ENCODE measurements around the gene KIDINS220.

The KIDINS220 gene

DNA sequence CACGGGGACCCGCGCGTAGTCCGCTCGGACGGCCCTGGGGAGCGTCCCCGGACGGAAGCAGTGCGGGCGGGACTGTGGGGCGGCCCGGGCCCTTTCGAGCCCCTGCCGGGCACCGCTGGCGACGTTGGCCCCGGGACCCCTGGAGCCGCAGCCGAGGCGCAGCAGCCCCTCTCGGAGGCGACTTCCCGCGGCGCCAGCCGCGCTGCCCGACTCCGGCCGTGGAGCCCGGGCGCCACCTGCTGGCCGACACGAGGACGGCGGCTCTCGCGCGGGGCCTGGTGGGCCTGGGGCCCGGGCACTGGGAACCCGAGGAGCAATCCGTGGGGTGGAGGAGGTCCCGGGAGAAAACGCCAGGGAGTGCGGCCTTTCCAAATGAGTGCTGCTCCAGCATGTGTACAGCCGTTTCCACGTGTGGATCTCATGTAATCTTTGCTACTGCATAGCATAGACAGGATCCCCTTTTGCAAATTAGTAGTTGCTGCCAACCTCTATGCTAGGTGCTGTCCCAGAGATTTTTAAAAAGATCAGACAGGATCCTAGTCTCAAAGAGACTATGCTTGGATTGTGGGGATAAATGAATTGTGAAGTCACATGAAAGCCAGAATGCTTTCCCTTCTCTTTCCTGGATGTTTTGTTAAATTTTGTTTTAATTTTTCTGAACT is 151.6 kb downstream of the KIDINS220 start:
- peak; percentile 72 to 81 for DNase-seq

DNA sequence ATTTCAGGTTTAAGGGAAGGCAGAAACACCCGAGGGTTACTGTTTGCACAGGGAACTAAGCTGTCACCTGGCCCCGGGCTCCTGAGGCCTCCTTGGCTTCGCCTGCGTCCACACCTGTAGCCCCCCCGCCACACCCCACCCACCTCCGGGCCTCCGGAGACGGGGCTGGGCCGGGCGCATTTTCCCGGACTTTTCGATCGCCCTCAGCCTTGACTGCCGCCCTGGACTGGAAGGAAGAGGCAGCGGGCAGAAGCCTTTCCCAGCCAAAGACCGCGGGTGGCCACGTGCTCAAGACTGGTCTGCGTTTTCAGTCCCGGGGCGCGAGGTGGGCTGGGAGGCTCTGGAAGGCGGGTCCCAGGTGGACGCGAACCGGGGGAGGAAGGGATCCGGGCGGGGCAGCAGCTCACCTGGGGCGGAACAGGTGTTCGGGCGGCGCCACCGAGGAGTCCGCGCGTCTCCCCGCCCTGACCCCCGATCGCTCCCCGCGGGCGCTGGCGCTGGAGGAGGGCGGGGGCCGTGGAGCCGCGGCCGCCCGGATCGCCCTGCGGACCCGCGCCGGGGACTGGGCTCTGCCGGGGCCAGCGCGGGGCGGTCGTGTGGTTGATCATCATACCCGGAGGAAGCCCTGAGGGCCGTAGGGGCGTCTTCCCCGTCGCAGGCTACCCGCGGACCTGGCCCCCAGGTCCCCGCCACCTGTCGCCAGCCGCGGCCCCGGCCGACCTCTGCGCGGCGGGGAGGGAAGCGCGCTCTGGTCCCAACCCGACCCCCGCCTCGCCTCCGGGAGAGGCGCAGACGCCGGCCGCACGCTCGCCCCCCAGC is 152.3 kb downstream of the KIDINS220 start:
- peak; percentile 29 to 48 for DNase-seq

- DNase-seq, result peak; percentile 39 to 61
Measured at GRCh38 chr2:8684540-8684877, 152.9 kb downstream of the KIDINS220 start.

GRCh38 chr2:8682719-8683667 is 154.4 kb downstream of the KIDINS220 start:
- peak; percentile 38 to 54 for DNase-seq

DNA sequence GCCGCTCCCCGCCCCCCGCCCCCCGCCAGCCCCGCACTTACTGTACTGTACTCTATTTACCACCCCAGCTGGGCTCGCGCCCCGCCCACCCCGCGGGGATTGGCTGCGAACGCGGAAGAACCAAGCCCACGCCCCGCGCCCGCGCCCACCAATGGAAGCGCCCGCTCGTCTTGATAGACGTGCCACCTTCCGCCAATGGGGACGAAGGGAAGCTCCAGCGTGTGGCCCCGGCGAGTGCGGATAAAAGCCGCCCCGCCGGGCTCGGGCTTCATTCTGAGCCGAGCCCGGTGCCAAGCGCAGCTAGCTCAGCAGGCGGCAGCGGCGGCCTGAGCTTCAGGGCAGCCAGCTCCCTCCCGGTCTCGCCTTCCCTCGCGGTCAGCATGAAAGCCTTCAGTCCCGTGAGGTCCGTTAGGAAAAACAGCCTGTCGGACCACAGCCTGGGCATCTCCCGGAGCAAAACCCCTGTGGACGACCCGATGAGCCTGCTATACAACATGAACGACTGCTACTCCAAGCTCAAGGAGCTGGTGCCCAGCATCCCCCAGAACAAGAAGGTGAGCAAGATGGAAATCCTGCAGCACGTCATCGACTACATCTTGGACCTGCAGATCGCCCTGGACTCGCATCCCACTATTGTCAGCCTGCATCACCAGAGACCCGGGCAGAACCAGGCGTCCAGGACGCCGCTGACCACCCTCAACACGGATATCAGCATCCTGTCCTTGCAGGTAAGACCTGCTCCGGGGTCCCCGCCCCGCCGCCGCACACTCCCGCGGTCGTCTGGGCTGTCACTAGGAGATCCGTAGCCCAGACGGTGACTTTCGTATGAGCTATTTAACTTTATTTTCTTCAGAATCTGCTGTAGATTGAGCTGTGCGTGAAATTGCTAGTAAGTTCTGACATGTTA is 155.4 kb downstream of the KIDINS220 start, which contains the start of gene ID2:
TSS of gene ID2 (plus strand) at position 271 of the 907 bp plus-strand sequence. CDS start at position 381, 110 bp downstream.
- peak; percentile 98 to 99 for DNase-seq

DNA sequence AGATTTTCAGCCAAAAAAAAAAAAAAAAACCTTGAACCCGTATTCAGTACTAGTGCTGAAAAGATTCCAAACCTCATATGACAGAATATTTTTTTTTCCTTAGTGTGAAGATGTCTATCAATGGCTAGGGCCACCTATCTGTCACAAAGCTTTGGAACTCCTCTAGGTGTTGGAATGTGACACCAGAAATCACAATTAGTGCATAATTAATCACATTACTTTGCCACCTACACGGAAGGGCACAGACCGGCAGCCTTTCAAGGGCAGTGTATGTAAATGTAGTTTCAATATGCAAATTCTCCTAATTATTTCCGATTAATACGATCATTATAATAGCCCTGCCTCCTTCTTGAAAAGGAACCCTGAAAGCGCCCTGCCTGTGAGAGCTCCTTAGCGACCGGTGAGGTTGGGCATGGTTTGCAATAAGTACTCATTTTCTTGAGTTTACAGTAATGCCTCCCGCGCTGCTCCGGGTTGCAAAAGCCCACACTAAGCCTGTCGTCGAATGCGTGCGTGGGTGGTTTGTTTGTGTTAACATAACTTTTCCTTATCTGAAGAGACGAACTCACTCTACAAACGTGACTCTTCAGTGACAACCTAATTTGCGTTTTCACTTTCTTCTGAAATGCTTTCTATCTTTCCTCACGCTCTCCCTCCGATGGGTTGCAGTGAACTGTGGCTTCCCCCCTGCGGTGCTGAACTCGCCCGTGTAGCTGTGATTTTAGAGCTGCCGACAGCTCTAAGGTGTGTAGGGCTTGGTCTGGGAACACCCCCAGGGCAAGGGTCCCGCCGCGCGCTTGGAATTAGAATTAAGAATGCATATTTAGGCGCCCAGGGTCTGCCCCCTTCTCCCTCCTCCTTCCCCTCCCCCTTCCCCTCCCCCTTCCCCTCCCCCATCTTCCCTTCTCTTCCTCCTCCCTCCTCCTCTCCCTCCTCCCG is 156.3 kb downstream of the KIDINS220 start:
- DNase-seq, result peak; percentile 57 to 75

DNA sequence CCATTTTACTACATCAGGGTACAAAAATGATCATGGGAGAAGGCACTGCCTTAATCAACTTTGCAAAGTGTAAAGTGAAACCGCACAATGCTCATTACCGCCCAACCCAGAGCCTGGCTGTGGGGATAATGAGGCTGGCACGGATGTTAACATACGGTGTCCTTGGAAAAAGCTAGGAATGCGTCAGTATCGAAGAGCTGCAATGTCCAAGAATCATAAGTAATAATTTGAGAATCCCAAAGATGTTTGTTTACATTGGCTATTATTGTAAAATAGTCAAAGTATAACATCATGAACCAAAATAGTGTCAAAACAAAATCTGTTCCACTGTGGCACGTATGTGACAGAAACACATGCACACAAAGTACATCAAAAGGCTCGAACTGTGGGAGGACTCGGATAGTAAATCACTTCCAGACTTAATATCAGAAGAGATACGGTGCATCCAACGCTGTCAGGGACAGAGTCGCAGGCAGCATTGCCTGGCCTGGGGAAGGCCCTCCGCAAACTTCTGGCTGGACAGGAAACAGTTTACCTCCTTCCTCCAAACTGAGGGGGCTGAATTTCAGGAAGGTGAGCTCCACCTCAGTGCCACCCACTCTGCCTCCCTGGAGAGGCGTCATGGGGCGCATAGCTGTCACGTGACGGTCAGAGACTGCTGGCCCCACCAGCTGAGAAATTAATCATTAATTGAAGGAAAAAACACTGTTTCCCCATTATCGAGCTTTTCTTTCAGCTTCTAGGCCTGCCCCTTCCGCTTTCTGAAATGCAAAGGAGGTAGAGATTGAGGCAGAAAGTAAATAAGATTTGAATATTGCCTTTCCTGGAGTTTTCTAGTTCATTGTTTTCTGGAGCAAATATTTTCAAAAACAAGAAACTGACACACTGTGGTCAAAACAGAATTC is 157.3 kb downstream of the KIDINS220 start:
- peak in 1 of 2 donors; percentile 18 for DNase-seq

DNA sequence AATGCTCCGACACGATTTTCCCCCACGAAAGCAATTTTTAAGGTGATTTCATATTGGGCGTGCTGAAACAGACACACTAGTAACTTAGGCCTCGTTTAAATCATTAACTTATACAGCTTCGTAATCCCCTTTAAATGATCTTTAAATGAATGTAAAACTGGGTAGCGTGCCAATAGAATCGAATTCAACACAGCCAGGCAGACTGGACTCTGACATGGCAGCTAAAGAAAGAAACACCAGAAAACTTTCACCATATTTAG is 157.9 kb downstream of the KIDINS220 start:
- DNase-seq, result no peak
